NOMO-1 (cell line): ENCODE measurements around the gene CGB7.
"Not testable (repeated sequence)": the region's sequence is repeated elsewhere in the genome, so short reads cannot be mapped to it uniquely, and the experiment has no call there.

ENCODE experiments used
- DNase-seq, 2 experiments: peaks; one replicate each; lab custom pipeline; 2025; ENCODE audit not compliant: unreplicated experiment in 2 of 2; lab: John Stamatoyannopoulos, UW

The CGB7 gene

GRCh38 chr19:49074869-49075268 lies 17.3 kb upstream of the CGB7 start:
- DNase-seq, result not testable (repeated sequence)

DNA sequence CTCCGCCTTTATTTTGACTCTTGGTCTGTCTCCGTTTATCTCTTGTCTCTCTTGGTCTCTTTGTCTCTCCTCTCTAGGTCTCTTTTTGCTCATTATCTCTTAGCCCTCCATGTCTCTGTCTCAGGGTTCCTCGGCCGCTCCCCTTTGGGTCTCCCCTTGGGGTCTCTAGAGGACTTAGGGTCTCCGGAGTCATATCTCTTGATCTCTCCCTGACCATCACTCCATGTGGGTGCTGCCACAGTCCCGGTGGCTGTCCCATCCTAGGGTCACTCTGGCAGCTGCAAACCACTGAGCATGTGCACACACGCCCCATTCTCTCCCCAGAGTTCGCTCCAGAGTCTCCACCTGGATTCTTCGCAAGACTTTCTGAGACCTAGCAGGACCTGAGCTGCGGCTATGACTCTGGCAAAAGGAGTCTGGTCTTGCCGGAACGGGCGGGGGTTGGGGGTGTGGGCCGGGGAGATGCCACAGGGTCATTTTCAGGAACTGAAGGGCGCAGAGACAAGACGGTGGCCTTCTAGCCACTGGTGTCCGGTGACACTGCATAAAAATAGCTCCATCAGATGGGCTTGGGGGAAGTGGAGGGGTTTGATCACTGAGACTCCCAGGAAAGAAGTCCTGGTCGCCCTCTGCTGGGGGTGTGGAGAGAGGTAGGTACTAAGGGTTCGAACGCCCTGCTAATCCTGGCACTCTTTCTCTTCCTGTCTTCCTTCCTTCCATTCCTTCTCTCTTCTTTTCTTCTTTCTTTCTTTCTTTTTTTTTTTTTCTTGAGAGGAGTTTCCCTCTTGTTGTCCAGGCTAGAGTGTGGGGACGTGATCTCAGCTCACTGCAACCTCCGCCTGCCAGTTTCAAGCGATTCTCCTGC lies 16.2 kb upstream of the CGB7 start:
- peak; percentile 15 to 30 for DNase-seq

DNA sequence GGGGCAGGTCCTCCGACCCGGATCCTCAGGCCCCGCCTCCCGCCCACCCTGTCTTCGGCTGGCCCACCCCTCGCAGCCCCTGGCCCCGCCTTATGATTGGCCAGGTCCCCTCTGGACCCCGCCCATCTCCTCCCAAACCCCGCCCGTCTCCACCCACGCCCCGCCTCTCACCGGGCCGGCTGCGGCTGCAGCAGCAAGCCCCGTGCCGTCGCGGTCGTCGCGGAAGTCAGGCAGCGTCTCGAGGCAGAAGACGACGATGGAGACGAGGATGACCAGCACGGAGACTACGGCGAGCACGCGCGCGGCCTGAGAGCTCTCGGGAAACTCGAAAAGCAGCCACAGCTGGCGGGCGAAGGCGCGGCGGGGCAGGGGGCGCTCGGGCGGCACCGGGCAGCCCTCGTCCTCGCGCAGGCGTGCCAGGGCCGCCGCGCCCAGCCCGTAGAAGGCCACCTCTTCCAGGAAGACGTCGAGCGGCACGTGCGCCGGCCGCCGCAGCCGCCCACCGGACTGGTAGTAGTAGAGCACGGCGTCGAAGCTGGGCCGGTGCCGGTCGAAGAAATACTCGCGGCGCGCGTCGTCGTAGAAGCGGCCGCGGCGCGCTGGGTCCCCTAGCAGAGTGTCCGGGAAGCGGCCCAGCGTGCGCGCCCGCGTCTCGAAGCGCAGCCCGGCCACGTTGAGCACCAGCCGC lies 14.5 kb upstream of the CGB7 start:
- no peak for DNase-seq

DNA sequence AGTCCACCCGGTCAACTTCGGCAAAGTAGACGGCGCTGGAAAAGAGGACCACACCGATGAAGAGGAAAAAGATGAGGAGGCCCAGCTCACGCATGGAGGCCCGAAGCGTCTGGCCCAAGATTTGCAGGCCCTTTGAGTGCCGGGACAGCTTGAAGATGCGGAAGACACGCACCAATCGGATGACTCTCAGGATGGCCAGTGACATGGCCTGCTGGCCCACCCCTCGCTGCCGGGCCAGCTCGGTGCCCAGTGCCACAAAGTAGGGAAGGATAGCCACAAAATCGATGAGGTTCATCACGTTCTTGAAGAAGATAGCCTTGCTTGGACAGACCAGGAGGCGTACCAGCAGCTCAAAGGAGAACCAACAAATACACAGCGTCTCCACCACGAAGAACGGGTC lies 12.9 kb upstream of the CGB7 start:
- no peak for DNase-seq

DNA sequence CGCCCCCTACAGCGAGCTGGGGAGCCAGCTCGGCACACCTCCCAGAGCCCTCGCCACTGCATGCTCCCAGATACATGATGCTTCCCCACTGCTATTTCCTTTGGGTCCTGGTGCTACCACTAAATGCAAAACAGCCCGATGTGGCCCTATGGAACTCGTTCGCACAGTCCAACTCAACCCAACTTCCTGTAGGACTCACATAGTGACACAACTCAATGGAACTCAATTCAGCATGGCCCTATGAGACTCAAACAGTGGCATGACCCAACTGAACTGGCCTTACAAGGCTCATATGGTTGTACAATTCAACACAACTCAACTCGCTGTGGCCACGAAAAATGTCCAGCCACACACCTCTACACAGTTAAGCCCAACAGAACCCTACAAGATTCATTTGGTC lies 11.5 kb upstream of the CGB7 start:
- no peak for DNase-seq

DNA sequence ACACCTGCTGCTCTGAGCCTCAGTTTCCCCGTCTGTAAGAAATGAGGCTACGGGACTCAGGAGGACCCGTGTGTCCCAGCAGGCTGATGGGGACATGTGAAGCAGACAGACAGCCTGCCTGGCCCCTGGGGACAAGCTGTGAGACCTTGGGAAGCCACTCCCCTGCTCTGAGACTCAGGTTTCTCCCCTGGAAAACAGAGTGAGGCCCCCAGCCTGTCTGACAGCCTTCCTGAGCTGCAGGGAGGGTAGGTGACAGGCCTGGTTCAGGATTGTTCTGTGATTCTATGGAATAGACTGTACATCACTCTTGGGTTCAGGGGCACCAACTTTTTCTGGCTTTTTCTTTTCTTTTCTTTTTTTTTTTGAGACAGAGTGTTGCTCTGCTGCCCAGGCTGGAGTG lies 10.0 kb upstream of the CGB7 start:
- no peak for DNase-seq

GRCh38 chr19:49065905-49066512 lies 8.5 kb upstream of the CGB7 start:
- DNase-seq, result no peak

GRCh38 chr19:49064768-49065611 lies 7.4 kb upstream of the CGB7 start, which contains the start of gene NTF4:
NTF4 (minus strand) TSS chr19:49064818; CDS start chr19:49061997, 2,821 bp downstream.
- DNase-seq, result no peak

- no peak for DNase-seq
Observed at GRCh38 chr19:49064029-49064629, 6.6 kb upstream of the CGB7 start.

DNA sequence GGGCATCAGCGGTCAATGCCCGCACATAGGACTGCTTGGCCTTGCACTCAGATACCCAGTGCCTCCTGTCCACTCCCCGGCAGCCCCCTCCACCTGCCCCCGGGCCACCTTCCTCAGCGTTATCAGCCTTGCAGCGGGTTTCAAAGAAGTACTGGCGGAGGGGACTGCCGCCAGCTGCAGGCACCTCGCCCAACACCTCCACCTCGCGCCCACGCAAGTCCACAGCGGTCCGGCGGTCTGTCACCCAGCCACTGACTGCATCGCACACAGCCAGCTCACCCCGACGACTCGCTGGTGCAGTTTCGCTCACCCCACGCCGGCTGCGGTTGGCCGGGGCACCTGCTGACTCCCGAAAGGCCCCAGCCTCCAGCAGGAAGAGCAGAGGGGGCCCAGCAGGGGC lies 3.9 kb upstream of the CGB7 start:
- no peak for DNase-seq

- DNase-seq, result no peak
Observed at GRCh38 chr19:49061000-49061399, 3.5 kb upstream of the CGB7 start.

DNA sequence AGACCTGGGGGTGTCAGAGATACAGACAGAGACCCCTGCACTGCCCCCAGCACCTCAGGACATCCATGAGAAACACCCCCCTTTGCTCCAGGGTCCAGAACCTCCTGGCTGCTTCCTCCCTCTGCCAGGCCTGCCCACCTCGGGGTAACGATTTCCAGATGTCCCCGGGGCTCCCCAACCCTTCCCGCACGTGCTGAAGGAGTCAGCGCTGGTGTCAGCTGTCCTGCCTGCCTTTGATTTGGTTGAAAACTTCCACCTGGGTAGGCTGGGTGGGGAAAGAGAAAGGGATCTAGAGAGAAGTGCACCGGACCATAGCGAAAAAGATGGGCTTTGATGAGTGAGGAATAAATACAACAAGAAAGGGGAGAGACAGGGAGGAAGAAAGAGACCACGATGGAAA lies 1.5 kb upstream of the CGB7 start:
- no peak for DNase-seq

GRCh38 chr19:49058562-49058961 lies 1.0 kb upstream of the CGB7 start:
- DNase-seq, result no peak

GRCh38 chr19:49056902-49057596 lies 500 bp downstream of the CGB7 start:
- DNase-seq, result not testable (repeated sequence)

DNA sequence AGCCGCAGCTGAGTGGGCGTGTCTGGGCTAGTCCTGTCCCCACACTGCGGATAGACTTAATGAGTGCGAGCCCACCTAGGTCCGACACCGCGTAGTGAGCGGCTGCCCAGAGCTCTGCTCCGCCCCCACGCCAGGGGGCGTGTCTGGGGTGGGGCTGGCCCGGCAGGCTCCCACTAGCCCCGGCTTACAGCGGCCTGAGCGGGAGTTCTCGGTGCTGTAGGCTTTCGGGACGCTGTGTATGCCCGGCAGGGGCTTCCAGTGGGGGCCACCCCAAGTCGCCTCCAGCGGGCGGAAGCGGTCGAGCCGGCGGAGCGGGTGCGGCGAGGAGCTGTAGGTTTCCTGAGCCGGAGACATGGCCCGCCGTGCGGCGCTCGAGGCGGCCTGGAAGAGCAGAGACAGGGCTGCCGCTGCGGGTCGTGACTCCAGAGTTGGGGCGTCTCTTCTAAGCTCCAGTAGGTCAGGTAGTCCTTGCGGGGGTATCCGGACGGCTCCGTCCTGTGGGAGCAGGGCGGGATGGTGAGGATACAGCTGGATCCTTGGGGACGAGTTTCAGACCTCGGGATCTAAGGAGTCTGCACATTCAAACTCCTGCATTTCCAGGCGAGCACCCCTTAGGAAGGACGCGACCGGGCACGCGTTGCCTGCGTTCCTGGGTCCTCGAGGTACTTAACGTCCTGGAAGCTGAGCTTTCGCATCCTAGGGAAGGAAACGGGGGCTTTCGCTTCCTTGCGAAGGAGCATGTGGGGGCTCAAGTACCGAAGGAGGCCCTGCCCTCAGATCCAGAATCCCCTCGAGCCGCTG lies 1.2 kb downstream of the CGB7 start:
- peak; percentile 42 to 57 for DNase-seq

DNA sequence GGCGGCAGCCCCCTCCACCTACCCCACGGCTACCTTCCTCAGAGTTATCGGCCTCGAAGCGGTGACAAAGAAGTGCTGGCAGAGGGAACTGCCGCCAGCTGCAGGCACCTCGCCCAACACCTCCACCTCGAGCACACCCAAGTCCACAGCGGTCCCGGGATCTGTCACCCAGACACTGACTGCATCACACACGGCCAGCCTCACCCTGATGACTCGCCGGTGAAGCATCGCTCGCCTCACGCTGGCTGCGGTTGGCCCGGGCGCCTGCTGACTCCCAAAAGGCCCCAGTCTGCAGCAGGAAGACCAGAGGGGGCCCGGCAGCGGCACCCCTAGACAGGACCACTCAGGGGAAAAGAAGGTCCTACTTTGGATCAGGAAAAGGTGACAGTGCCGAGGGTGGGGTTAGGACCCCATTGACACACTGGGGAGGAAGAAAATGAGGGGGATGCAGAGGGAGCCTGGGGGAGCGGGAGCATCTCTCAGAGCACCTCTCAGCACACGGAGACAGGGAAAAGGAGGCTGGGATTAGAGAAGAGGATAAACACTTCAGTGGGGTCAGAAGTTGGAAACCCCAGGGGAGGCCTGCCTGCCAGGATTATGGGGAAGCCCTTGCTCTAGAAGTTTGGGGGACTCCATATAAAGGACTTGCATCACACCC lies 7.0 kb downstream of the CGB7 start:
- DNase-seq, result not testable (repeated sequence)

- not testable (repeated sequence) for DNase-seq
Observed at GRCh38 chr19:49049834-49050233, 7.7 kb downstream of the CGB7 start.

- DNase-seq, result not testable (repeated sequence)
Observed at GRCh38 chr19:49049011-49049410, 8.5 kb downstream of the CGB7 start, which contains the start of gene CGB8. CGB8 (minus strand) TSS chr19:49049111; CDS start chr19:49048739, 372 bp downstream.
